Measurements from ENCODE around the gene DGKE.

The DGKE gene

GRCh38 chr17:56898874-56899273, 64.9 kb downstream of the DGKE start:
- H3K9me3 ChIP-seq (replicated peaks in 1 of 2; ENCODE audit: control insufficient read depth in 2 of 2, insufficient read depth in 1 of 2, low read depth in 1 of 2, low read length in 2 of 2) = peaks cover 0 to 9% of the 10 kb centered on the region in 2 donors
- H4K8ac ChIP-seq (ENCODE audit: low read depth, low read length) = no peak overlapping the region
- no peak for DNase-seq (ENCODE audit: low spot score)
- no peak overlapping the region for H3K9ac ChIP-seq (ENCODE audit: low read depth, low read length, poor library complexity)
- no peaks in the 10 kb centered on the region for H3K27me3 ChIP-seq (ENCODE audit: control insufficient read depth in 3 of 3, insufficient read depth in 3 of 3, low read depth in 1 of 3, low read length in 3 of 3)
- H2AK5ac ChIP-seq (ENCODE audit: low read depth, low read length) = no peak overlapping the region
- H3K4me2 ChIP-seq (ENCODE audit: insufficient read depth, low read length, poor library complexity, severe bottlenecking) = no peak overlapping the region
- no peak overlapping the region for H2AFZ ChIP-seq (ENCODE audit: low read length)
- H3K4ac ChIP-seq (ENCODE audit: low read length) = no peak overlapping the region
- no peak overlapping the region for H3K4me3 ChIP-seq (ENCODE audit: low read length in 2 of 2)
- no peak overlapping the region for H4K91ac ChIP-seq (ENCODE audit: low read depth, low read length, poor library complexity)
- H3K4me1 ChIP-seq (ENCODE audit: control insufficient read depth in 2 of 2, insufficient read depth in 1 of 2, low read depth in 1 of 2, low read length in 2 of 2) = peaks cover 7 to 11% of the 10 kb centered on the region in 2 donors
- no peak overlapping the region for H2BK120ac ChIP-seq (ENCODE audit: low read depth, low read length)
- H3K18ac ChIP-seq (ENCODE audit: low read length) = no peak overlapping the region
- no CpG with 5 or more reads among the region's 9 CpGs for WGBS, 2 donors (ENCODE audit: extremely low coverage in 2 of 2, insufficient read length in 2 of 2, insufficient replicate concordance in 1 of 2)
- H3K23ac ChIP-seq (ENCODE audit: low read depth, low read length, poor library complexity) = no peak overlapping the region
- no peaks in the 10 kb centered on the region for H3K79me1 ChIP-seq (ENCODE audit: low read depth, low read length)
- H2BK15ac ChIP-seq (ENCODE audit: low read length) = no peak overlapping the region
- H3K14ac ChIP-seq (ENCODE audit: low read length) = no peak overlapping the region
- no peak overlapping the region for H2BK5ac ChIP-seq (ENCODE audit: low read length)
- no peak overlapping the region for H2BK12ac ChIP-seq (ENCODE audit: low read length)
- H3K36me3 ChIP-seq (replicated peaks in 1 of 2; ENCODE audit: control insufficient read depth in 2 of 2, insufficient read depth in 2 of 2, low read length in 2 of 2) = peaks cover 4 to 26% of the 10 kb centered on the region in 2 donors
- no peak overlapping the region for H3K27ac ChIP-seq (replicated peaks; ENCODE audit: low read length)

GRCh38 chr17:56899403-56899802, 65.5 kb downstream of the DGKE start:
- Histone ChIP-seq H4K8ac (ENCODE audit: low read depth, low read length) (no peak overlapping the region), H4K91ac (ENCODE audit: low read depth, low read length, poor library complexity) (no peak overlapping the region), H3K4me2 (ENCODE audit: insufficient read depth, low read length, poor library complexity, severe bottlenecking) (no peak overlapping the region), H3K9ac (ENCODE audit: low read depth, low read length, poor library complexity) (no peak overlapping the region), H2BK15ac (ENCODE audit: low read length) (no peak overlapping the region), H3K18ac (ENCODE audit: low read length) (no peak overlapping the region), H2BK12ac (ENCODE audit: low read length) (no peak overlapping the region), H3K79me1 (ENCODE audit: low read depth, low read length) (no peaks in the 10 kb centered on the region), H3K27me3 (ENCODE audit: control insufficient read depth in 3 of 3, insufficient read depth in 3 of 3, low read depth in 1 of 3, low read length in 3 of 3) (no peaks in the 10 kb centered on the region), H3K36me3 (replicated peaks in 1 of 2; ENCODE audit: control insufficient read depth in 2 of 2, insufficient read depth in 2 of 2, low read length in 2 of 2) (peaks cover 6 to 31% of the 10 kb centered on the region in 2 donors), H3K4me3 (ENCODE audit: low read length in 2 of 2) (no peak overlapping the region), H3K23ac (ENCODE audit: low read depth, low read length, poor library complexity) (no peak overlapping the region), H3K4ac (ENCODE audit: low read length) (no peak overlapping the region), H2AK5ac (ENCODE audit: low read depth, low read length) (no peak overlapping the region), H3K14ac (ENCODE audit: low read length) (no peak overlapping the region), H2AFZ (ENCODE audit: low read length) (no peak overlapping the region), H3K4me1 (ENCODE audit: control insufficient read depth in 2 of 2, insufficient read depth in 1 of 2, low read depth in 1 of 2, low read length in 2 of 2) (peaks cover 7 to 11% of the 10 kb centered on the region in 2 donors), H3K27ac (replicated peaks; ENCODE audit: low read length) (no peak overlapping the region), H2BK120ac (ENCODE audit: low read depth, low read length) (no peak overlapping the region), H2BK5ac (ENCODE audit: low read length) (no peak overlapping the region), H3K9me3 (replicated peaks in 1 of 2; ENCODE audit: control insufficient read depth in 2 of 2, insufficient read depth in 1 of 2, low read depth in 1 of 2, low read length in 2 of 2) (peaks cover 0 to 14% of the 10 kb centered on the region in 2 donors)
- no peak for DNase-seq (ENCODE audit: low spot score)
- no CpG with 5 or more reads among the region's 7 CpGs for WGBS, 2 donors (ENCODE audit: extremely low coverage in 2 of 2, insufficient read length in 2 of 2, insufficient replicate concordance in 1 of 2)

GRCh38 chr17:56902348-56902747, 68.4 kb downstream of the DGKE start:
- no CpG with 5 or more reads among the region's 4 CpGs for WGBS, 2 donors (ENCODE audit: extremely low coverage in 2 of 2, insufficient read length in 2 of 2, insufficient replicate concordance in 1 of 2)
- Histone ChIP-seq H2BK12ac (ENCODE audit: low read length) (no peak overlapping the region), H3K9me3 (replicated peaks in 1 of 2; ENCODE audit: control insufficient read depth in 2 of 2, insufficient read depth in 1 of 2, low read depth in 1 of 2, low read length in 2 of 2) (peaks cover 0 to 19% of the 10 kb centered on the region in 2 donors), H2BK120ac (ENCODE audit: low read depth, low read length) (no peak overlapping the region), H2BK5ac (ENCODE audit: low read length) (no peak overlapping the region), H4K8ac (ENCODE audit: low read depth, low read length) (no peak overlapping the region), H3K23ac (ENCODE audit: low read depth, low read length, poor library complexity) (no peak overlapping the region), H2AFZ (ENCODE audit: low read length) (no peak overlapping the region), H3K4ac (ENCODE audit: low read length) (no peak overlapping the region), H3K79me1 (ENCODE audit: low read depth, low read length) (no peaks in the 10 kb centered on the region), H3K4me1 (ENCODE audit: control insufficient read depth in 2 of 2, insufficient read depth in 1 of 2, low read depth in 1 of 2, low read length in 2 of 2) (peaks cover 1 to 11% of the 10 kb centered on the region in 2 donors), H4K91ac (ENCODE audit: low read depth, low read length, poor library complexity) (no peak overlapping the region), H3K4me3 (ENCODE audit: low read length in 2 of 2) (no peak overlapping the region), H3K18ac (ENCODE audit: low read length) (no peak overlapping the region), H3K9ac (ENCODE audit: low read depth, low read length, poor library complexity) (no peak overlapping the region), H3K4me2 (ENCODE audit: insufficient read depth, low read length, poor library complexity, severe bottlenecking) (no peak overlapping the region), H2BK15ac (ENCODE audit: low read length) (no peak overlapping the region), H3K14ac (ENCODE audit: low read length) (no peak overlapping the region), H3K27ac (replicated peaks; ENCODE audit: low read length) (no peak overlapping the region), H3K27me3 (ENCODE audit: control insufficient read depth in 3 of 3, insufficient read depth in 3 of 3, low read depth in 1 of 3, low read length in 3 of 3) (no peaks in the 10 kb centered on the region), H3K36me3 (replicated peaks in 1 of 2; ENCODE audit: control insufficient read depth in 2 of 2, insufficient read depth in 2 of 2, low read length in 2 of 2) (peaks cover 6 to 39% of the 10 kb centered on the region in 2 donors), H2AK5ac (ENCODE audit: low read depth, low read length) (no peak overlapping the region)
- no peak for DNase-seq (ENCODE audit: low spot score)

GRCh38 chr17:56903560-56903959, 69.6 kb downstream of the DGKE start:
- H3K9ac ChIP-seq (ENCODE audit: low read depth, low read length, poor library complexity) = no peak overlapping the region
- DNase-seq (ENCODE audit: low spot score) = no peak
- no peaks in the 10 kb centered on the region for H3K79me1 ChIP-seq (ENCODE audit: low read depth, low read length)
- peaks cover 6 to 49% of the 10 kb centered on the region in 2 donors for H3K36me3 ChIP-seq (replicated peaks in 1 of 2; ENCODE audit: control insufficient read depth in 2 of 2, insufficient read depth in 2 of 2, low read length in 2 of 2)
- H3K4me2 ChIP-seq (ENCODE audit: insufficient read depth, low read length, poor library complexity, severe bottlenecking) = no peak overlapping the region
- no peak overlapping the region for H2BK15ac ChIP-seq (ENCODE audit: low read length)
- H3K4me3 ChIP-seq (ENCODE audit: low read length in 2 of 2) = no peak overlapping the region
- no peak overlapping the region for H4K8ac ChIP-seq (ENCODE audit: low read depth, low read length)
- H2BK120ac ChIP-seq (ENCODE audit: low read depth, low read length) = no peak overlapping the region
- no peaks in the 10 kb centered on the region for H3K27me3 ChIP-seq (ENCODE audit: control insufficient read depth in 3 of 3, insufficient read depth in 3 of 3, low read depth in 1 of 3, low read length in 3 of 3)
- no peak overlapping the region for H3K23ac ChIP-seq (ENCODE audit: low read depth, low read length, poor library complexity)
- no CpG with 5 or more reads among the region's 5 CpGs for WGBS, 2 donors (ENCODE audit: extremely low coverage in 2 of 2, insufficient read length in 2 of 2, insufficient replicate concordance in 1 of 2)
- H4K91ac ChIP-seq (ENCODE audit: low read depth, low read length, poor library complexity) = no peak overlapping the region
- H2BK12ac ChIP-seq (ENCODE audit: low read length) = no peak overlapping the region
- peaks cover 0 to 20% of the 10 kb centered on the region in 2 donors for H3K9me3 ChIP-seq (replicated peaks in 1 of 2; ENCODE audit: control insufficient read depth in 2 of 2, insufficient read depth in 1 of 2, low read depth in 1 of 2, low read length in 2 of 2)
- H3K4me1 ChIP-seq (ENCODE audit: control insufficient read depth in 2 of 2, insufficient read depth in 1 of 2, low read depth in 1 of 2, low read length in 2 of 2) = peaks cover 1 to 11% of the 10 kb centered on the region in 2 donors
- no peak overlapping the region for H2AK5ac ChIP-seq (ENCODE audit: low read depth, low read length)
- H2BK5ac ChIP-seq (ENCODE audit: low read length) = no peak overlapping the region
- H2AFZ ChIP-seq (ENCODE audit: low read length) = no peak overlapping the region
- H3K4ac ChIP-seq (ENCODE audit: low read length) = no peak overlapping the region
- no peak overlapping the region for H3K27ac ChIP-seq (replicated peaks; ENCODE audit: low read length)
- no peak overlapping the region for H3K18ac ChIP-seq (ENCODE audit: low read length)
- no peak overlapping the region for H3K14ac ChIP-seq (ENCODE audit: low read length)

Data from neuronal stem cell (in vitro differentiated cells).